Gastrocnemius medialis (tissue), 4 donors: ENCODE data around the gene FGD4.

ENCODE experiments used
- POLR2A ChIP-seq, 2 donors: fragments of 450-650 bp; IDR thresholded peaks; one replicate each; pipeline ENCODE4 v1.6.1; 2017; ENCODE audit warnings: antibody characterized with exemption in 2 of 2, mild to moderate bottlenecking in 2 of 2, moderate library complexity in 2 of 2
- TF ChIP-seq, protein P1 (sequence below), 5 experiments: fragments of 450-650 bp in 3 of 5; fragments of 200-600 bp in 2 of 5; sonication (generic) in 2 of 5; IDR thresholded peaks in 4 of 5; conservative IDR thresholded peaks in 1 of 5; 1 replicate in 4 of 5; 2 replicates in 1 of 5; pipeline ENCODE4 v1.5.1; 2016 to 2019; ENCODE audit warnings: antibody characterized with exemption in 5 of 5, mild to moderate bottlenecking in 3 of 5, moderate library complexity in 3 of 5

DNA sequence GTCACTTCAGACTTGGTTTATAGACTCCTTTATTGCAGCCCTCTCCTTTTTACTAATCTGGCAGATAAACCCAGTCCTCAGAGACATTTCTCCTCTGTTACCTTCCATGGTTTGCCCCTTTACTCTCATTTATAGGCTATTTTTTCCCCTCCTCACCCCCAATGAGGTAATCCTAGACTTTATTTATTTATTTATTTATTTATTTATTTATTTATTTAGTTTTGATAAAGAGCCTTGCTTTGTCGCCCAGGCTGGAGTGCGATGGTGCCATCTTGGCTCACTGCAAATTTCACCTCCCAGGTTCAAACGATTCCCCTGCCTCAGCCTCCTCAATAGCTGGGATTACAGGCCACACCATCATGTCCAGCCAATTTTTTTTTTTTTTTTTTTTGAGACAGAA lies 8.4 kb downstream of the FGD4 start:
- TF ChIP-seq, protein P1, sequence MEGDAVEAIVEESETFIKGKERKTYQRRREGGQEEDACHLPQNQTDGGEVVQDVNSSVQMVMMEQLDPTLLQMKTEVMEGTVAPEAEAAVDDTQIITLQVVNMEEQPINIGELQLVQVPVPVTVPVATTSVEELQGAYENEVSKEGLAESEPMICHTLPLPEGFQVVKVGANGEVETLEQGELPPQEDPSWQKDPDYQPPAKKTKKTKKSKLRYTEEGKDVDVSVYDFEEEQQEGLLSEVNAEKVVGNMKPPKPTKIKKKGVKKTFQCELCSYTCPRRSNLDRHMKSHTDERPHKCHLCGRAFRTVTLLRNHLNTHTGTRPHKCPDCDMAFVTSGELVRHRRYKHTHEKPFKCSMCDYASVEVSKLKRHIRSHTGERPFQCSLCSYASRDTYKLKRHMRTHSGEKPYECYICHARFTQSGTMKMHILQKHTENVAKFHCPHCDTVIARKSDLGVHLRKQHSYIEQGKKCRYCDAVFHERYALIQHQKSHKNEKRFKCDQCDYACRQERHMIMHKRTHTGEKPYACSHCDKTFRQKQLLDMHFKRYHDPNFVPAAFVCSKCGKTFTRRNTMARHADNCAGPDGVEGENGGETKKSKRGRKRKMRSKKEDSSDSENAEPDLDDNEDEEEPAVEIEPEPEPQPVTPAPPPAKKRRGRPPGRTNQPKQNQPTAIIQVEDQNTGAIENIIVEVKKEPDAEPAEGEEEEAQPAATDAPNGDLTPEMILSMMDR (IDR thresholded peaks at IDR 0.05 in 4 of 5, conservative IDR thresholded peaks at IDR 0.05 in 1 of 5), result no peak
- no peak for TF ChIP-seq POLR2A (IDR thresholded peaks at IDR 0.05)
